22Rv1 (cell line): ENCODE results near the gene SPATA13.

ENCODE experiments used
- H3K27ac ChIP-seq: fragments of 450-650 bp; 2 replicates; pipeline ENCODE4 v1.5.1; 2017
- ZFX ChIP-seq: fragments of 450-650 bp; IDR thresholded peaks from 2 replicates; pipeline ENCODE4 v1.6.1; 2017; ENCODE audit warnings: antibody characterized with exemption, borderline replicate concordance
- TF ChIP-seq, protein P1 (sequence below): fragments of 450-650 bp; IDR thresholded peaks from 2 replicates; pipeline ENCODE4 v1.5.1; 2017; ENCODE audit warnings: mild to moderate bottlenecking

The SPATA13 gene

DNA sequence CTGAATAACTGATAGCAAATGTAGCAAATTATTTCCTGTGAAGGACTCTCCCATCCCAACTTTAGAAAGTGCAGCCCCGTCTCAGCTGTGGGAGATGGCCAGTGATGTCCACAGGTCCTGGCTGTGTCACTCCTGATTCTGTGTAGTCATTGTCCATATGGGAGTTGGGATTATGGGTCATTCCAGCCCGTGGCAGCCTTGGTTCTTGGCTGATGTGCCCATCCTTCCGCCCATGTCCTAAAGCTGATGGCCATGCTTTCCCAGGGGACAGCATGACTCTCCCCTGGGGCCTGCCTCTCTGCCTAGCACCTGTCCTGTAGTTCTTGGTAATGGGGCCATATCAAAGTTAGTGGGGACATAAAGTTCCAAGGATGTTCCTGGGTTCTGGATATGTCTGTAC is 104.9 kb downstream of the SPATA13 start:
- no peak overlapping the region for H3K27ac ChIP-seq
- TF ChIP-seq, protein P1, sequence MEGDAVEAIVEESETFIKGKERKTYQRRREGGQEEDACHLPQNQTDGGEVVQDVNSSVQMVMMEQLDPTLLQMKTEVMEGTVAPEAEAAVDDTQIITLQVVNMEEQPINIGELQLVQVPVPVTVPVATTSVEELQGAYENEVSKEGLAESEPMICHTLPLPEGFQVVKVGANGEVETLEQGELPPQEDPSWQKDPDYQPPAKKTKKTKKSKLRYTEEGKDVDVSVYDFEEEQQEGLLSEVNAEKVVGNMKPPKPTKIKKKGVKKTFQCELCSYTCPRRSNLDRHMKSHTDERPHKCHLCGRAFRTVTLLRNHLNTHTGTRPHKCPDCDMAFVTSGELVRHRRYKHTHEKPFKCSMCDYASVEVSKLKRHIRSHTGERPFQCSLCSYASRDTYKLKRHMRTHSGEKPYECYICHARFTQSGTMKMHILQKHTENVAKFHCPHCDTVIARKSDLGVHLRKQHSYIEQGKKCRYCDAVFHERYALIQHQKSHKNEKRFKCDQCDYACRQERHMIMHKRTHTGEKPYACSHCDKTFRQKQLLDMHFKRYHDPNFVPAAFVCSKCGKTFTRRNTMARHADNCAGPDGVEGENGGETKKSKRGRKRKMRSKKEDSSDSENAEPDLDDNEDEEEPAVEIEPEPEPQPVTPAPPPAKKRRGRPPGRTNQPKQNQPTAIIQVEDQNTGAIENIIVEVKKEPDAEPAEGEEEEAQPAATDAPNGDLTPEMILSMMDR, result no peak
- TF ChIP-seq ZFX, result no peak

GRCh38 chr13:24267274-24267673 is 106.8 kb downstream of the SPATA13 start:
- TF ChIP-seq ZFX, result no peak
- TF ChIP-seq, protein P1, result no peak
- H3K27ac ChIP-seq, result no peak overlapping the region

DNA sequence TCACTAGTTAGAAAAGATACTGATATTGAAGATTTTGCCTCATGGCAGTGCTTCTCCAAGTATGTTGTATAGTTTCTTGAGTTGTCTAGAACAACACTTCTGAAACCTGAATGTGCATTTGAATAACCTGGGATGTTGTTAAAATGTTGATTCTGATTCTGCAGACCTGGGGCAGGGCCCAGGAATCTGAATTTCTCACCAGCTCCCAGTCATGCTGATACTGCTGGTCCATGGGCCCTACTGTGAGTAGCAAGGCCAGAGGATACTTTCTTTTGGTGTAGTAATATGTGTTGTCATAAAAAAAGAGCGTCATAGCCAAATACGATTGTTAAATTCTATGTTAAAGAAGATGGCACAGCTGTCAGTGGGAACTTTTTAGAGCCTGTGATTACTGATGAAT is 107.3 kb downstream of the SPATA13 start:
- H3K27ac ChIP-seq, result no peak overlapping the region
- TF ChIP-seq, protein P1, result no peak
- TF ChIP-seq ZFX, result no peak

DNA sequence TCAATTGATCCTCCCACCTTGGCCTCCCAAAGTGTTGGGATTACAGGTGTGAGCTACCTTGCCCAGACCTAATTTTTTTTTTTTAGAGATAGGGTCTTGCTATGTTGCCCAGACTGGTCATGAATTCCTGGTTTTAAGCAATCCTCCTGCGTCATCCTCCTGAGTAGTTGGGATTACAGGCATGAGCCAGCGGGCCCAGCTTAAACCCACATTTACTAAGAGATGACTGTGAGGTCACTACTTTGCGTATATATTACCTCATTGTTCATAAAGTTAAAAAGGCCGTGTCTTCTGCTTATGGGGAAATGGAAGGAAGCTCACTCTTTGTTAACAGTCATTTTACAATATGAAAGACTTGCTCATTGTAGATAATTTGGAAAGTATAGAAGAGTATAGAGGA is 109.3 kb downstream of the SPATA13 start:
- H3K27ac ChIP-seq, result no peak overlapping the region
- TF ChIP-seq, protein P1, result no peak
- no peak for TF ChIP-seq ZFX

- no peak overlapping the region for H3K27ac ChIP-seq
- TF ChIP-seq, protein P1, result no peak
- no peak for TF ChIP-seq ZFX
These were observed 110.2 kb downstream of the SPATA13 start for GRCh38 chr13:24270639-24271141.

DNA sequence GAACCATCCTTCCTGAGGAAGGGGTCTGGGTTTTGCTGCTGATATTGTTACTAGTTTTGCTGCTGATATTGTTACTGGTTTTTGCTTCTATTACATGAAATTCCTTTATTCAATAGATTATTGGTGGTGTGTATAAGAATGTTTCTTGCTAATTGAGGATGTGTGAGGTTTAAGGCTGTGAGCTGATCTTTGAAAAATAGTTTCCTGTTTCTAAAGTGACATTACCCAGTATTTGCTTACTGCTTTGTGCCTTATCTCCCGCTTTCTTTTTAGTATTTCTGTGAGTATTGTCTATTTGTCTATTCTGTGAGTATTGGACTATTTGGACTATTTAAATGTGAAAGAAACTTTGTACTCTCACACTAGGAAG is 110.7 kb downstream of the SPATA13 start:
- TF ChIP-seq ZFX, result no peak
- TF ChIP-seq, protein P1, result no peak
- no peak overlapping the region for H3K27ac ChIP-seq

DNA sequence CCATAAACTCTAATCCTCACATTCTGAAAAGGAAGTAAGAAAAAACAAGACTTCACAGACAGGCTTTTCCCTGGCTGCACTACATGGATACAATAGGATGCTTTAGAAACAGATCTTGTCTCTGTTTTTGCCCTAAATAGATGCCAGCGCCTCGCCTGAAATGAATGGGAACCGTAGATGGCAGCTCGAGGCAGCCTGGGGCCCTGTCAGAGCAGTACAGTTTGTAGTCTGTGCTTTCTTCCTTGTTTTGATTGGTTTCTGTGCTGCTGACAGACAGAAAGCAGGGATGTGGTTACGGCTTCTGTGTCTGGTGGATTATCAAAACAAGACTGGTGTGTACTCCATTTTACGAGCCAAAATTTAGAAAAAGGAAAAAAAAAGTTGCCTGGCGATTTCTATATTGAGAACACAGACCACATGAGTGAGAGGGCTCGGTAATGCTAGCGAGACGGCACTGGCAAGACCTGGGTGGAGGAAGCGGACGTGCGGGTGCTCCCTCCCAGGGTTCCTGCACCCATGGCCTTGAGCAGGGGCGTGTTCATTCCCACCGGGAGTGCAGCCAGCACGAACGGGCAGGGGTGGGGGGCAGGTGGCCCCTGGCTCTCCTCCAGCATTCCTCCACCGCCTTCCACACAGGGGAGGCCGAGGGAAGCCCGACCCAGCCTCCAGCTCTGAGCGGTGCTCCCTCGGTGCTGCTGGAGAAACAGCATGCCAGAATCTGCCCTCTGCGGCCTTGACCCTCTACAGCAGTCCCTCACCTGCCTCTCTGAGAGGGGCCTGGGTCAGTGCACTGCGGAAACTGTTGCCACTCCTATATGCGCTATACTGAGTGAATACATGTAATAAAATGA is 111.3 kb downstream of the SPATA13 start:
- TF ChIP-seq, protein P1, result no peak
- H3K27ac ChIP-seq, result no peak overlapping the region
